ENCODE measurements around the gene PROCA1.
"Not testable (repeated sequence)": the region's sequence is repeated elsewhere in the genome, so short reads cannot be mapped to it uniquely, and the experiment has no call there.

Gene PROCA1

GRCh38 chr17:28744104-28744971 lies 32.6 kb upstream of the PROCA1 start:
- DNase-seq: peak; percentile 84

- peak; percentile 89 for DNase-seq
Measured at GRCh38 chr17:28743243-28744103, 31.8 kb upstream of the PROCA1 start, which contains the start of gene TRAF4. TSS of gene TRAF4 (plus strand) at chr17:28744011. CDS start at chr17:28744113, 102 bp downstream.

GRCh38 chr17:28741358-28742349 lies 30.0 kb upstream of the PROCA1 start:
- no peak for DNase-seq

DNA sequence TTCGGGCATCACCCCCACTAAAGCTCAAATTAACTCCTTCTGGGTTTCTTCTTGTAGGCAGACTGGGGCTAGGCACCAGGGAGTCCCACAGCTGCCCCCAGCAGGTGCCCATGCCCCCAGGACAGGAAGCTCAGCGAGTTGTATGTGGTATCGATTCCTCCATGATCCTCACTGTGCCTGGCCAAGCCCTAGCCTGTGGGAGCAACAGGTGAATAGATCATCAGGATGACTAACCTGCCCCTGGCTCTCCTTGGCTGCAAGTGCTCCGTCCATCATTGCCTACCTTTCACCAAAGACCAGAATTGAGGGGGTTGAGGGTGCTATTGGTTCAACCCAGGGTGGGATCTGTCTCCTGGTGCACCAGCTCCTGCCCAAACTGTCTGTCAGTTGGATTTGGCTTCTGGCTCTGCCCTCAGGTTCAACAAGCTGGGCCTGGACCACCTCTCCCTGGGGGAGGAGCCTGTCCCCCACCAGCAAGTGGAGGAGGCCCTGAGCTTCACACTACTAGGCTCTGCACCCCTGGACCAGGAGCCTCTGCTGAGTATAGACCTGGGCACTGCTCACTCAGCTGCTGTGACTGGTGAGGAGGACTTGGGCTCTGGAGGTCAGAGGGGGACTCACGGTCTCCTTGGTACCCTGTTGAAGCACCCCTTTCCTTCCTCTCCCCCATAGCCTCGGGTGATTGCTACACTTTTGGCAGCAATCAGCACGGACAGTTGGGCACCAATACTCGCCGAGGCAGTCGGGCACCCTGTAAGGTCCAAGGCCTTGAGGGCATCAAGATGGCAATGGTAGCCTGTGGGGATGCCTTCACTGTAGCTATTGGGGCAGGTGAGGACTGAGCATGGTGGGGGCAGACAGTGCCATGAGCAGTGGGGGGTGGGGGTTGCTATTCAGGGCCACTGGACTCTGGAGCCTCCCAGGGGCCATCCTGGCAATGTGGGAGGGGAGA lies 29.0 kb upstream of the PROCA1 start:
- DNase-seq: no peak

DNA sequence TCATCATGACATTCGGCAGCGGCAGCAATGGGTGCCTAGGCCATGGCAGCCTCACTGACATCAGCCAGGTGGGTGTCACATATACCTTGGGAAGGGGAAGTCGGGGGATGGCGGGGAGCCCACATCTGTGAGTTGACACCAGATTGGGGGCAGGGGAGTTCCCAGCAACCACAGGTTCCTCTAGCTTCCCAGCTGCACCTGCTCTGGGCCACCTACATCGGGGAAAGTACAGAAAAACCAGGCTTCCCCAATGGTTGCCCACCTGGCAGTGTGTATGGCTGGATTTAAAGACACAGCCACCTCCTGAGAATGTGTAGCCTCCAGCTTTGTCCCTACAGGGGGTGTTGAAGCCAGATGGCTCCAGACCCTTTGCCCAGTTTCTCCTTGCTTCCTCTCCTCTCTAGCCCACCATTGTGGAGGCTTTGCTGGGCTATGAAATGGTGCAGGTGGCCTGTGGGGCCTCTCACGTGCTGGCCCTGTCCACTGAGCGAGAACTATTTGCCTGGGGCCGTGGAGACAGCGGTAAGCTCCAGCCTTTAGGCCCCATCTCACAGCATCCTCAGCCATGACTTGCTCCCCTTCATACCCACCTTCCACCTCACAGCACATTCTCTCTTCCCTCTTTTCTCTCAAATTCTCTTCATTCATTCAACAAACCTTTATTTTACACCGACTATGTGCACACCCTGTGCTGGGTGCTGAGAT lies 27.1 kb upstream of the PROCA1 start:
- DNase-seq: peak; percentile 68

GRCh38 chr17:28737770-28738679 lies 26.3 kb upstream of the PROCA1 start:
- DNase-seq: no peak

- no peak for DNase-seq
Measured at GRCh38 chr17:28737316-28737715, 25.6 kb upstream of the PROCA1 start.

- DNase-seq: not testable (repeated sequence)
Measured at GRCh38 chr17:28735913-28736769, 24.5 kb upstream of the PROCA1 start.

GRCh38 chr17:28735242-28735722 lies 23.6 kb upstream of the PROCA1 start:
- no peak for DNase-seq

DNA sequence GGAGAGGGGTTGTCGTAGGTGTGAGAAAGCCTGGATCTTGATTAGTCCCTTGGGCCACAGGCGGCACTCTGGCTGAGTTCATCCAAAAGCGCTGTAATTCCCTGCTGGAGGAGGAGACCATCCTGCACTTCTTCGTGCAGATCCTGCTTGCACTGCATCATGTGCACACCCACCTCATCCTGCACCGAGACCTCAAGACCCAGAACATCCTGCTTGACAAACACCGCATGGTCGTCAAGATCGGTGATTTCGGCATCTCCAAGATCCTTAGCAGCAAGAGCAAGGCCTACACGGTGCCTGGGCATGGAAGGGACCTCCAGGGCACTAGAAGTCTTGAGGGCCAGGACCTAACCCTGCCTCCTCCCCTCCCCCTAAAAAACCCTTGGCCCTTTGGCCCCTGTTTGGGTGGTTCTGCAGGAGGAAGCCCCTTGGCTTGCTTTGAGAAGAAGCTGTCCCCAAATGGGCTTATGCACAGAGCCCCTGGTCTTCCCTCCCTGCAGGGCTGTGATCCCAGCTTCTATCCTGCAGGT lies 23.1 kb upstream of the PROCA1 start:
- DNase-seq: no peak

- no peak for DNase-seq
Measured at GRCh38 chr17:28733346-28733745, 21.7 kb upstream of the PROCA1 start.

DNA sequence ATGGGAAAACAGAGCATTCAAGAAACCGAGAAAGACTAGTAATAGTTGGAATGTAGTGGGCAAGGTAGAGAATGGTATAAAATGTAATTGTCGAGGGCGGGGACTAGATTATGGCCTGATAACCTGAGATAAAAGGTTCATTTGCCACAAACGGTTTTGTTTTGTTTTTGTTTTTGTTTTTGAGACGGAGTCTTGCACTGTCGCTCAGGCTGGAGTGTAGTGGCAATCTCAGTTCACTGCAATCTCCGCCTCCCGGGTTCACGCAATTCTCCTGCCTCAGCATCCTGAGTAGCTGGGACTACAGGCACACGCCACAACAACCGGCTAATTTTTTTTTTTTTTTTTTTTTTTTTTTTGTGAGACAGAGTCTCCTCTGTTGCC lies 18.3 kb upstream of the PROCA1 start:
- DNase-seq: no peak

- peak; percentile 100 for DNase-seq
Measured at GRCh38 chr17:28728364-28729200, 16.9 kb upstream of the PROCA1 start, which contains the start of gene NEK8. TSS of gene NEK8 (plus strand) at chr17:28728788. CDS start at chr17:28728814, 26 bp downstream.

GRCh38 chr17:28726627-28727491 lies 15.2 kb upstream of the PROCA1 start:
- DNase-seq: peak; percentile 96

DNA sequence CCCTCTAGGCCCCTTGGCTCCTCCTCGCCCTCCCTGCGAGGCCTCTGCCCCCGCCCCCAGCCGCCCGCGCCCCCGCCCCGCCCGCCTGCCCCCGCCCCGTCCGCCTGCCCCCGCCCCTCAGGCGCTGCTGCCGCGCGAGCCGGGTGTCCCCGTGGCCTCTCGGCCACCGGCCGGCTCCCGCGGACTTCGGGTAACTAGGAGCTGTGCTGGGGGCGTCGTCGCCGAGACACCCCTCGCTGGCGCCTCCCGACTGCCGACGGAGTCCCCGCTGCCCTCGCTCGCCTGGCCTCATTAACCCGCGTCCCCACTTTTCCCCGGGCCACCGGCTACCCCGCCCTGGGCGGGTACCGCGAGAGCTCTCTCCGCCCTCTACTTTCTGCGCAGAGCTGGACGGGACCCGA lies 14.5 kb upstream of the PROCA1 start, which contains the start of gene TLCD1:
Gene TLCD1 (minus strand): TSS at position 8 of the 401 bp plus-strand sequence. CDS start 136 bp downstream, outside the sequence.
- DNase-seq: peak; percentile 84

Data from stimulated activated CD8-positive, alpha-beta memory T cell treated with anti-CD3 and anti-CD28 coated beads, Interleukin-4, amount 100 ng/mL, for 48 hours (primary cell).